T follicular helper cell (primary cell): Measurements from ENCODE around the gene BMPR1B.
"Not testable (repeated sequence)": the region's sequence is repeated elsewhere in the genome, so short reads cannot be mapped to it uniquely, and the experiment has no call there.

Experiments
- DNase-seq: peaks from one replicate; pipeline ENCODE4 v3.0.0-alpha.2; 2020; ENCODE audit warnings: low read depth

The BMPR1B gene

DNA sequence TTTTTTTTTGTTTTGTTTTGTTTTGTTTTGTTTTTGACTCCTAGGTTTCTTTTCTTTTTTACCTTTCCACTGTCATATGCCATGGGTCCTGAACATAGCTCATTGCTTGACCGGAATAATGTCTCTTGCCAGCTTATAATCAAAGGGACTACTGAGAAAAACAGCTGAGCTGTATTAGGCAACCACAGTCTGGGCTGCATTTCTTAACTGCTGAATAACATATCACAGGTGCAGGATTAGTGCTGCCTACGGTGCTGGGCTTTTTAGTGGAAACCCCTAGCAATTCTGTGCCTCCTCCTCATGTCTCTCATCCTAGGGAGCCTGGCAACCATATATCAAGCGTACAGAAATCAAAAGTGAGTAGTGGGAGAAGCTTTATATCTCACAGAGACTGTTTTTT, 333.5 kb downstream of the BMPR1B start:
- no peak for DNase-seq

GRCh38 chr4:95092766-95093165, 335.0 kb downstream of the BMPR1B start:
- no peak for DNase-seq

GRCh38 chr4:95093460-95093859, 335.7 kb downstream of the BMPR1B start:
- no peak for DNase-seq

- DNase-seq: no peak
These were observed 336.5 kb downstream of the BMPR1B start for GRCh38 chr4:95093936-95094929.

- DNase-seq: no peak
These were observed 337.7 kb downstream of the BMPR1B start for GRCh38 chr4:95095348-95095974.

DNA sequence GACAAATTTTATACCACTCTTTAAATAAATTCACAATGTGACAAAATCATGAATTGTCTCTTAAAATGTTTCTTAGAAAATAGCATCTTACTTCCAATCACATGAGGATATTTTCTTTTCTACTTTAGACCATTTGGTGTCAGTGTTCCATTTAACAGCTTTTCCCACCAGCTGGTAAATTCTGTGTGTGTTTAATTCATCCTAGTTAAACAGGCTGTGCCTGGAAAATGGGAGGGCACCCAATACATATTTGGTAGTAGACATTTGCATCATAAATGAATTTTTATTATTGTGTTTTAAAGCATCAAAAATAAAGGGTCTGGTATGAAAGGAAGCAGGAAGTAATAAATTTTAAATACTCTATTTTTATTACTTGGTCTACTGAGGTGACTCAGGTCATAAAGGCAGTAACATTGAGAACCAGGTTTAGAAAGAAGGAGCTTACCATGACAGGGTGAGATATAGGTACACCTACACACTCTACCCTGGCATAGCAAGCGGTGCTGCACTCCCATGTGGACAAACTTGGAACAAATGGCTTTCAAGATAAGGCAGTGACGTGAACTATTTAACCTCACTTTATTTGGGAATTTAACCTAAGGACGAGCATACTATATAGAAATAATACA, 344.5 kb downstream of the BMPR1B start:
- no peak for DNase-seq

- DNase-seq: no peak
These were observed 347.4 kb downstream of the BMPR1B start for GRCh38 chr4:95105112-95105511.

GRCh38 chr4:95105983-95106382, 348.2 kb downstream of the BMPR1B start:
- no peak for DNase-seq

DNA sequence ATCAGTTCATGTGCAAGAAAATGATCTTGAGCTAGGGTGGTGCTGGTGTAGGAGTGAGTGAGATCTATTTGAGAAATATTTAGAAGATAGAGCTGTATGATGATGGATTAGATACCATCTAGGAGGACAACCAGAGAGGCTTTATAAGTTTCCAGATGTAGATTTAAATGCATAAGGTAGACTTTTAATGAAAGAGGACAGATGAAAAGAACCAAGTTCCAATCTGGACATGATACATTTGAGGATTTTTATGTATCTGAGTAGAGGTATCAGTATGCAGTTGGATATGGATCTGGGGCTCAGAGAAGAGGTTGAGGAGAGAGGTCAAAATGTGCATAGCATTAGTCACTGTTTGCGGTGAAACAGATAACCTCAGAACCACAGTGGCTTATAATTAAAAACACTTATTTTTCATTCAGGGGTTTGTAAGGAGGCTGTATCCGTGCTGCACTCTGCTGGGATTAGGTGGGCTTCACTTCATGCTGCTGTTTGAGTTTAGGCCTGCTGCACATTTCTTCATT, 348.7 kb downstream of the BMPR1B start:
- DNase-seq: no peak

- DNase-seq: no peak
These were observed 349.2 kb downstream of the BMPR1B start for GRCh38 chr4:95107004-95107403.

GRCh38 chr4:95107635-95108034, 349.9 kb downstream of the BMPR1B start:
- DNase-seq: no peak

DNA sequence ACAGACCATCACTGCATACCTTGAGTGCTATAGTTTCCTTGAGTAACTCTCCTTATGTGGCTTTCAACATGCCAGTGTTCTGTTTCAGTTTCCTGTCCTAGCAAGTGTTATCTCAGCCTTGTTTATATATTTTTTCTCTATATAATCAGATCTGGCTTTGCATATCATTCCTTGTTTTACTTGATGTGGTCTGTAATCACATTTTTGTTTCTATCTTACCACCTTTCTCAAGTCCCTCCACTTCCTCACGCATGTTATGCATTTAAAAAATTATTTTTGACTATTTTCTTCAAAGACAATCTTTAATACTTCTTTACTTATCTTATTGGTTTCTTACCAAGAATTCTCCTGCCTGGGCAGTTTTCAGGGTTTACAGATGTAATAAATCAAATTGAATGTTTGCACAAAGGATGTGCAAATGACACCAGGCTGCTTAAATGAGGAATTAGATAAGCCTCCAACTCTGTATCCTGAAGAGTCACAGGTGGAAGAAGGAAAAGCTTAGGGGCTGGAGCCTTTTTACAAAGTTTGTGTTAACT, 351.2 kb downstream of the BMPR1B start:
- DNase-seq: no peak

DNA sequence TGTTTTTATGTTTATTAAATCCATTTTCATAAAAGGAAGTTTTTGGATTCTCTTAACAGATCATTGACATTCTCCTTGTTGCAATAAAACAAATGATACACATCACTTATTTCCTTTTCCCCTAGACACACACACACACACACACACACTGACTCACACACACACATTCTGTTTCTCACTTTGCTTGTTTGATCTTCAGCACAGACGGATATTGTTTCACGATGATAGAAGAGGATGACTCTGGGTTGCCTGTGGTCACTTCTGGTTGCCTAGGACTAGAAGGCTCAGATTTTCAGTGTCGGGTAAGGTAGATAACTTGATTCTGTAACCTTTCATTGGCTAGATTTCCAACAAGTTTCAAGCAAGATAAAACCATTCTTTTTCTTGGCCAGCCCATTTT, 356.8 kb downstream of the BMPR1B start:
- no peak for DNase-seq

DNA sequence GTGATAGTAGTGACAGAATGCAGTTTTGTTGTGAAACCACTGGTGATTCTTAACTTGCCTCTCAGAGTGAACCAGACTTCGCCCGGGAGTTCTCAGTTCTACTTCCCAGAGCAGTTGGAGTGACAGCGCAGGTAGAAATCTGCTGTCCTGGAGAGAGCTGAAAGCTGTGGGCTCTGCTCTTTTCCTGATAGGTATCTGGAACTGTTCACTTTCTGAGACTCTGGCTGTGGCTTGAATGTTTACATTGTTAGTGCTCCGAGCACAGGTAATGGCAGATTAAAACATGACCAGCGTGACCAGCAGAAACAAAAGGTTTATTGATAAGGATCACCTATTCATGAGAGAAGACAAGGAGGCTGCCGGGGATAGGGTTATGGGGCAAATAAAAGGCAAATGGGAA, 360.7 kb downstream of the BMPR1B start:
- DNase-seq: no peak

DNA sequence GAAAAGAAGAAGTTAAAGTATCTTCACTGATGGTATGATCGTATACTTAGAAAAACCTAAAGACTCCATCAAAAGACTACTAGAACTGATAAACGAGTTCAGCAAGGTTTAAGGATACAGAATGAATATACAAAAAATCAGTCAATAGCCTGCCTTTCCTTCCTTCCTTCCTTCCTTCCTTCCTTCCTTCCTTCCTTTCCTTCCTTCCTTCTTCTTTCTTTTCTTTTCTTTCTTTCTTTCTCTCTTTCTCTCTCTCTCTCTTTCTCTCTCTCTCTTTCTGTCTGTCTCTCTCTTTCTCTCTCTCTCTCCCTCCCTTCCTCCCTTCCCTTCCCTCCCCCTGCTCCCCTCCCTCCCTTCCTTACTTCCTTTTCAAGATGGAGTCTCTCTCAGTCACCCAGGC, 362.7 kb downstream of the BMPR1B start:
- DNase-seq: no peak

- DNase-seq: no peak
These were observed 364.2 kb downstream of the BMPR1B start for GRCh38 chr4:95122001-95122400.

GRCh38 chr4:95124906-95125504, 367.2 kb downstream of the BMPR1B start:
- DNase-seq: no peak

GRCh38 chr4:95129031-95129430, 371.3 kb downstream of the BMPR1B start:
- DNase-seq: no peak

DNA sequence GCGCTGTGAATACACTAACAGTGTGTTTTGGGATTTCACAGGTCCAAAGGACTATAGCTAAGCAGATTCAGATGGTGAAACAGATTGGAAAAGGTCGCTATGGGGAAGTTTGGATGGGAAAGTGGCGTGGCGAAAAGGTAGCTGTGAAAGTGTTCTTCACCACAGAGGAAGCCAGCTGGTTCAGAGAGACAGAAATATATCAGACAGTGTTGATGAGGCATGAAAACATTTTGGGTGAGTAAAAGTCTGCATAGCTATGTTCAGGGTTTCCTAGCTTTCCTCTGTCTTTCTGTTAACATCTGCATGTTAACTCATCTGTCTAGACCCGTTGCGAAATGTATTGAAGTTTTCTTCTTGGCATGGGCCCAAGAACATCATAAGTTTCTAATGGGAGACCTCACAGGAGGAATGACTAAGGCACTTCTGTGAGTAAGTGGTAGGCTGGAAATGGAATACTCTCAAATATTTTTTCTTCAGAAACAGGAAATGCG, 372.1 kb downstream of the BMPR1B start:
- DNase-seq: no peak

DNA sequence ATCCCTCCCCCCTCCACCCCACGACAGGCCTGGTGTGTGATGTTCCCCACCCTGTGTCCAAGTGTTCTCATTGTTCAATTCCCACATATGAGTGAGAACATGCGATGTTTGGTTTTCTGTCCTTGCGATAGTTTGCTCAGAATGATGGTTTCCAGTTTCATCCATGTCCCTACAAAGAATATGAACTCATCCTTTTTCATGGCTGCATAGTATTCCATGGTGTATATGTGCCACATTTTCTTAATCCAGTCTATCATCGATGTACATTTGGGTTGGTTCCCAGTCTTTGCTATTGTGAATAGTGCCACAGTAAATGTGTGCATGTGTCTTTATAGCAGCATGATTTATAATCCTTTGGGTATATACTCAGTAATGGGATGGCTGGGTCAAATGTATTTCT, 376.3 kb downstream of the BMPR1B start:
- DNase-seq: not testable (repeated sequence)

- DNase-seq: not testable (repeated sequence)
These were observed 381.7 kb downstream of the BMPR1B start for GRCh38 chr4:95139424-95139823.

GRCh38 chr4:95141361-95141760, 383.6 kb downstream of the BMPR1B start:
- DNase-seq: no peak
